ENCODE results near the gene GPX7.

The GPX7 gene

GRCh38 chr1:52615489-52616042 is 13.4 kb downstream of the GPX7 start:
- TF ChIP-seq ZFX (IDR thresholded peaks at IDR 0.05; ENCODE audit: borderline replicate concordance) (no peak), CTCF (IDR thresholded peaks at IDR 0.05) (no peak)
- no peak overlapping the region for H3K27ac ChIP-seq

GRCh38 chr1:52621950-52622349 is 19.8 kb downstream of the GPX7 start:
- no peak overlapping the region for H3K27ac ChIP-seq
- TF ChIP-seq CTCF (IDR thresholded peaks at IDR 0.05) = no peak
- TF ChIP-seq ZFX (IDR thresholded peaks at IDR 0.05; ENCODE audit: borderline replicate concordance) = no peak

GRCh38 chr1:52623812-52624211 is 21.6 kb downstream of the GPX7 start:
- no peak for TF ChIP-seq CTCF (IDR thresholded peaks at IDR 0.05)
- TF ChIP-seq ZFX (IDR thresholded peaks at IDR 0.05; ENCODE audit: borderline replicate concordance) = no peak
- no peak overlapping the region for H3K27ac ChIP-seq

GRCh38 chr1:52627028-52627427 is 24.9 kb downstream of the GPX7 start:
- TF ChIP-seq ZFX (IDR thresholded peaks at IDR 0.05; ENCODE audit: borderline replicate concordance) = no peak
- no peak for TF ChIP-seq CTCF (IDR thresholded peaks at IDR 0.05)
- no peak overlapping the region for H3K27ac ChIP-seq

- no peak for TF ChIP-seq CTCF (IDR thresholded peaks at IDR 0.05)
- no peak for TF ChIP-seq ZFX (IDR thresholded peaks at IDR 0.05; ENCODE audit: borderline replicate concordance)
- no peak overlapping the region for H3K27ac ChIP-seq
These were observed 26.6 kb downstream of the GPX7 start for GRCh38 chr1:52628614-52629324.

- no peak for TF ChIP-seq CTCF (IDR thresholded peaks at IDR 0.05)
- no peak for TF ChIP-seq ZFX (IDR thresholded peaks at IDR 0.05; ENCODE audit: borderline replicate concordance)
- H3K27ac ChIP-seq = no peak overlapping the region
These were observed 27.1 kb downstream of the GPX7 start for GRCh38 chr1:52629325-52629643.

GRCh38 chr1:52629667-52630066 is 27.5 kb downstream of the GPX7 start:
- no peak for TF ChIP-seq ZFX (IDR thresholded peaks at IDR 0.05; ENCODE audit: borderline replicate concordance)
- no peak for TF ChIP-seq CTCF (IDR thresholded peaks at IDR 0.05)
- H3K27ac ChIP-seq = no peak overlapping the region
